Testis (tissue), 5 donors: Measurements from ENCODE around the gene GGA3. TPM values are rescaled to one million over a fixed set of nuclear protein-coding genes. Genes with fewer than 3 reads are reported as not detected.

Experiments used
- DNase-seq: peaks from one replicate; pipeline ENCODE4 v3.0.0-alpha.2; 2019
- H3K27ac ChIP-seq, 2 donors: fragments of 200-600 bp; sonication (generic); one replicate each; pipeline ENCODE4 v1.5.1; 2019
- H3K27me3 ChIP-seq: fragments of 200-600 bp; sonication (generic); one replicate; pipeline ENCODE4 v1.5.1; 2019
- H3K36me3 ChIP-seq: fragments of 200-600 bp; sonication (generic); one replicate; pipeline ENCODE4 v1.5.1; 2017; ENCODE audit warnings: low read depth; ENCODE audit errors: missing control alignments
- H3K4me1 ChIP-seq: fragments of 200-600 bp; sonication (generic); one replicate; pipeline ENCODE4 v1.5.1; 2019
- H3K4me3 ChIP-seq, 2 donors: fragments of 200-600 bp; sonication (generic); one replicate each; pipeline ENCODE4 v1.5.1; 2017 to 2019
- H3K9me3 ChIP-seq: fragments of 200-600 bp; sonication (generic); one replicate; pipeline ENCODE4 v1.5.1; 2017
- POLR2A ChIP-seq: fragments of 450-650 bp; IDR thresholded peaks from one replicate; pipeline ENCODE4 v1.6.1; 2017; ENCODE audit warnings: antibody characterized with exemption, mild to moderate bottlenecking, moderate library complexity
- WGBS, 2 donors: methylation state at CpG; one replicate each; pipeline ENCODE4 v1.1.5; 2018; 5-methylcytosine and 5-hydroxymethylcytosine counted together
- intact Hi-C: fragments of 100-400 bp; cut with DNase I; formaldehyde crosslinking; loops from one replicate; pipeline ENCODE4 v1.15.1; 2023; ENCODE audit warnings: low total_unique reads
- long read RNA-seq, 2 donors: transcript quantifications; one replicate each; lab custom pipeline, GENCODE V29; 2026
- polyA plus RNA-seq: library from polyadenylated mRNA; stranded (reverse); fragments of 350-450 nt; fragmentation: Illumina TruSeq; extraction: RNeasy Lipid Tissue Mini Kit (QIAGEN cat#74804); gene quantifications from one replicate; pipeline ENCODE4 v1.2.3, GENCODE V29; 2014; ENCODE audit warnings: low read depth, low replicate concordance; ENCODE audit not compliant: insufficient read depth
- total RNA-seq, 2 donors: library from RNA; depleted of rRNA; stranded (reverse); fragments of >200 nt; gene quantifications; one replicate each; pipeline ENCODE4 v1.2.3, GENCODE V29; 2016
- TF ChIP-seq, protein P1 (sequence below), 3 experiments: fragments of 450-650 bp in 2 of 3; fragments of 200-600 bp in 1 of 3; sonication (generic) in 1 of 3; IDR thresholded peaks; one replicate each; pipeline ENCODE4 v1.5.1; 2016 to 2019; ENCODE audit warnings: antibody characterized with exemption in 3 of 3, mild to moderate bottlenecking in 2 of 3, moderate library complexity in 1 of 3

The GGA3 gene, protein sequence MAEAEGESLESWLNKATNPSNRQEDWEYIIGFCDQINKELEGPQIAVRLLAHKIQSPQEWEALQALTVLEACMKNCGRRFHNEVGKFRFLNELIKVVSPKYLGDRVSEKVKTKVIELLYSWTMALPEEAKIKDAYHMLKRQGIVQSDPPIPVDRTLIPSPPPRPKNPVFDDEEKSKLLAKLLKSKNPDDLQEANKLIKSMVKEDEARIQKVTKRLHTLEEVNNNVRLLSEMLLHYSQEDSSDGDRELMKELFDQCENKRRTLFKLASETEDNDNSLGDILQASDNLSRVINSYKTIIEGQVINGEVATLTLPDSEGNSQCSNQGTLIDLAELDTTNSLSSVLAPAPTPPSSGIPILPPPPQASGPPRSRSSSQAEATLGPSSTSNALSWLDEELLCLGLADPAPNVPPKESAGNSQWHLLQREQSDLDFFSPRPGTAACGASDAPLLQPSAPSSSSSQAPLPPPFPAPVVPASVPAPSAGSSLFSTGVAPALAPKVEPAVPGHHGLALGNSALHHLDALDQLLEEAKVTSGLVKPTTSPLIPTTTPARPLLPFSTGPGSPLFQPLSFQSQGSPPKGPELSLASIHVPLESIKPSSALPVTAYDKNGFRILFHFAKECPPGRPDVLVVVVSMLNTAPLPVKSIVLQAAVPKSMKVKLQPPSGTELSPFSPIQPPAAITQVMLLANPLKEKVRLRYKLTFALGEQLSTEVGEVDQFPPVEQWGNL
- 10 to 100 TPM; 46.8 to 50.2 TPM for total RNA-seq
- polyA plus RNA-seq: 42.9 TPM
- long read RNA-seq, donor 1, full-length matches to known transcripts: 3 of 96 reads
- long read RNA-seq, donor 1, partial matches to known transcripts: 24 of 96 reads
- long read RNA-seq, donor 1, other reads (novel, unspliced or antisense): 69 of 96 reads
- long read RNA-seq, donor 2, partial matches to known transcripts: 17 of 68 reads
- long read RNA-seq, donor 2, other reads (novel, unspliced or antisense): 49 of 68 reads

DNA sequence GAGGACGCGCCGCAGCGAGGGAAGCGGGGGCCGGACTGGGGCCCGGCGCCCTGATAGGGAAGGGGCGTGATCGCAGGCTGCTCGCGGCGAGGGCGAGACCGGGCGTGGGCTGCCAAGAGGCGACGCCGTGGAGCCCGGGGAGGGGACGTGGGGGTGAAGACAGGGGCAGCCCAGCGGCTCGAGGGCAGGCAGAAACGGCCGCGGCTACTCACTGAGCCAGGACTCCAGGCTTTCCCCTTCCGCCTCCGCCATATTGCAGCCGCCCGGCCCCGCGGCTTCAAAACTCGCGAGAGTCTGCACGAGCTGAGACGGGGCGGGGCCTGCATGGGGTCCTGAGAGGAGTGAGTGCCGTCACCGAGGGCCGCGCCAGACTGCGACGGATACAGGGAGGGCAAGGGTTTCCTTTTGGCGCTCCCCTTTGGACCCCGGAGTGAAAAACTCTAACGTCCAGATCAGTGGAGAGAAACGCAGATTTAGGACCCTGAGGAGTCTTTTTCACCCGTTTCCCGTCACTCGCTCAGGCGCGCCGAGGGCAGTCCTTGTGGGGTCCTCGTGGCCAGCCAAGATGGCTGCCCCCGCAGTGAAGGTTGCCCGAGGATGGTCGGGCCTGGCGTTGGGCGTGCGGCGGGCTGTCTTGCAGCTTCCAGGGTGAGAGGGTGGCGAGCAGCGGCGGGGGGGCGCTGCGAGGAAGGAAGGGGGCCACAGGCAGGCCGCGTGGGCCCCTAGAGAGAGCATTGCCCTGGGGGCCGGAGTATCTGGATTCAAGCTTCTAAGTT is at the start of gene GGA3, which contains the start of gene MRPS7:
Gene GGA3 (minus strand): TSS at position 271 of the 776 bp plus-strand sequence. CDS start 19 bp downstream, at position 252.
Gene MRPS7 (plus strand): TSS at position 544 of the 776 bp plus-strand sequence. CDS start 22 bp downstream, at position 566.
- Histone ChIP-seq H3K4me3 (peak within 1 kb of the TSS; percentile 94 to 100), H3K36me3 (no peaks in the 10 kb centered on the region), H3K27me3 (no peaks in the 10 kb centered on the region), H3K27ac (peak within 1 kb of the TSS; percentile 83 to 99), H3K9me3 (no peaks in the 10 kb centered on the region), H3K4me1 (peaks cover 15% of the 10 kb centered on the region)
- intact Hi-C loops: no loop called here
- DNase-seq: peak; percentile 97
- WGBS, 2 donors: 0 to 1% methylated on average over 17 to 68 of the region's 69 CpGs
- TF ChIP-seq, protein P1, sequence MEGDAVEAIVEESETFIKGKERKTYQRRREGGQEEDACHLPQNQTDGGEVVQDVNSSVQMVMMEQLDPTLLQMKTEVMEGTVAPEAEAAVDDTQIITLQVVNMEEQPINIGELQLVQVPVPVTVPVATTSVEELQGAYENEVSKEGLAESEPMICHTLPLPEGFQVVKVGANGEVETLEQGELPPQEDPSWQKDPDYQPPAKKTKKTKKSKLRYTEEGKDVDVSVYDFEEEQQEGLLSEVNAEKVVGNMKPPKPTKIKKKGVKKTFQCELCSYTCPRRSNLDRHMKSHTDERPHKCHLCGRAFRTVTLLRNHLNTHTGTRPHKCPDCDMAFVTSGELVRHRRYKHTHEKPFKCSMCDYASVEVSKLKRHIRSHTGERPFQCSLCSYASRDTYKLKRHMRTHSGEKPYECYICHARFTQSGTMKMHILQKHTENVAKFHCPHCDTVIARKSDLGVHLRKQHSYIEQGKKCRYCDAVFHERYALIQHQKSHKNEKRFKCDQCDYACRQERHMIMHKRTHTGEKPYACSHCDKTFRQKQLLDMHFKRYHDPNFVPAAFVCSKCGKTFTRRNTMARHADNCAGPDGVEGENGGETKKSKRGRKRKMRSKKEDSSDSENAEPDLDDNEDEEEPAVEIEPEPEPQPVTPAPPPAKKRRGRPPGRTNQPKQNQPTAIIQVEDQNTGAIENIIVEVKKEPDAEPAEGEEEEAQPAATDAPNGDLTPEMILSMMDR (IDR thresholded peaks at IDR 0.05): peak in 1 of 3 experiments; percentile 17
- no peak for TF ChIP-seq POLR2A

DNA sequence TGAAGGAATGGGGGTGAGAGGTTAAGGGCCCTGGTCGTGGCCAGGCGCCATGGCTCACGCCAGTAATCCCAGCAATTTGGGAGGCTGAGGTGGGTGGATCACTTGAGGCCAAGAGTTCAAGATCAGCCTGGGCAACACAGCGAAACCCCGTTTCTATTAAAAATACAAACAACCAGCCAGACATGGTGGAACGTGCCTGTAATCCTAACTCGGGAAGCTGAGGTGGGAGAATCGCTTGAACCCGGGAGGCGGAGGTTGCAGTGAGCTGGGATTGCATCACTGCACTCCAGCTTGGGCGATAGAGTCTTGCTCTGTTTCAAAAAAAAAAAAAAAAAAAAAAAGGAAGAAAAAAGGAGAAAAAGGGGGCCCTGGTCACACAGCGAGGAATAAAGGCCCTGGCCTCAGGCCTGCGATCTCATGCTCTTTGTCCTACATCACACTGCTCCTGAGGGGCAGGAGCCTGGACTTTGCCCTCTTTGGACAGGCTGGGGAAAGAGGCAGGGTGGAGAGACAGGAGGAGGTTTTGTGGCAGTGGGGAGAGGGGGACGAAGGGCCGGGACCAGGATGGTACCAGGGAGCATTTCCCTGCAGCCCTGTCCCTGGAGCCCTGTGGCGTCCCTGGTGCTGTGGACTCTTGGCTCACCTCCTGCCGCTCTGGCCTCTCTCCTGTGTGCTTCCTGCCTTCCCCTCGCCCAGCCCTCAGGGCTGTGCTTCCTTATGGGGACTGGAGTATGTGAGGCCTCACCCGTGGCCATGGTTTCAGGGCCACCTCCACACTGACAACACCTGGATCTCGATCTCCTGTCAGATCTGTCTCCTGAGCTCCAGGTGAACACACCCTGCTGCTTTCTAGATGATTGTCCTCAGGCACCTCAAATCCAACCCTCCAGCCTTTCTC is 47.6 kb upstream of the GGA3 start:
- no peaks in the 10 kb centered on the region for H3K4me1 ChIP-seq
- no peaks in the 10 kb centered on the region for H3K9me3 ChIP-seq
- no peak overlapping the region for H3K27ac ChIP-seq
- no peak for DNase-seq
- H3K4me3 ChIP-seq: no peak overlapping the region
- H3K27me3 ChIP-seq: no peaks in the 10 kb centered on the region
- intact Hi-C loops: no loop called here
- WGBS, 2 donors: 68 to 85% methylated on average over 17 to 20 of the region's 20 CpGs
- TF ChIP-seq POLR2A: no peak
- TF ChIP-seq, protein P1 (IDR thresholded peaks at IDR 0.05): no peak
- H3K36me3 ChIP-seq: no peaks in the 10 kb centered on the region

DNA sequence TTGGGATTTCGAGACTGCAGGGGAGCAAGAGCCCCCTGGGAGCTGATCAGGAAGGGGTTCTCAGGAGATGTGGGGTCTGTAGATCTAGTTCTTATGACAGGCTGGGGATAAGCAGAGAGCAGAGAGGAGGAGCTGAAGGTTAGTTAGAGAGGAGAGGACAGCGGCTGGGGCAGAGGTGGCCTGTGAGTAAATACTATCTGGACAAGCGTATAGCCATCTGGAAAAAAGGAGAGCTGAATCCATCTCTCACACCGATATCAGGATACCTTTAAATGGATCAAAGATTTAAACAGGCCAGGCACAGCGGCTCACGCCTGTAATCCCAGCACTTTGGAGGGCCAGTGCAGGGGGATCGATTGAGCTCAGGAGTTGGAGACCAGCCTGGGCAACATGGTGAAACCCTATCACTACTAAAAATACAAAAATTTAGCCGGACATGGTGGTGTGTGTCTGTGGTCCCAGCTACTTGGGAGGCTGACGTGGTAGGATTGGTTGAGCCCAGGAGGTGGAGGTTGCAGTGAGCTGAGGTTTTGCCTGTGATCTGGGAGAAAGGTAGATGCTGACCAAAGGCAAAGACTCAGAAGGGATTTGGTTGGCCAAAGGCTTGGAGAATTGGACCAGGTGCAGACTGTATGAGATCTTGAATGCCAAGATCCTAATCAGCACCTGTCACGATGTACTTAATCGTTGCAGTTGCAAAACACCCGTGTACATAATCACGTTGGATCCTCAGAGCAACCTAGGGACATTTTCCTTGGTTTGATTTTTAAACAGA is 46.7 kb upstream of the GGA3 start:
- TF ChIP-seq, protein P1 (IDR thresholded peaks at IDR 0.05): no peak
- no peak for TF ChIP-seq POLR2A
- Histone ChIP-seq H3K9me3 (no peaks in the 10 kb centered on the region), H3K36me3 (no peaks in the 10 kb centered on the region), H3K27ac (no peak overlapping the region), H3K4me1 (no peaks in the 10 kb centered on the region), H3K4me3 (no peak overlapping the region), H3K27me3 (no peaks in the 10 kb centered on the region)
- no peak for DNase-seq
- intact Hi-C loops: no loop called here
- WGBS, 2 donors: 85 to 89% methylated on average over 12 to 13 of the region's 13 CpGs
